NOMO-1 (cell line): ENCODE data around the gene OR52E1.

Source experiments
- DNase-seq, 2 experiments: peaks; one replicate each; lab custom pipeline; 2025; ENCODE audit not compliant: unreplicated experiment in 2 of 2; lab: John Stamatoyannopoulos, UW

OR52E1 gene

GRCh38 chr11:5107285-5107684, 37.9 kb downstream of the OR52E1 start:
- DNase-seq = no peak

DNA sequence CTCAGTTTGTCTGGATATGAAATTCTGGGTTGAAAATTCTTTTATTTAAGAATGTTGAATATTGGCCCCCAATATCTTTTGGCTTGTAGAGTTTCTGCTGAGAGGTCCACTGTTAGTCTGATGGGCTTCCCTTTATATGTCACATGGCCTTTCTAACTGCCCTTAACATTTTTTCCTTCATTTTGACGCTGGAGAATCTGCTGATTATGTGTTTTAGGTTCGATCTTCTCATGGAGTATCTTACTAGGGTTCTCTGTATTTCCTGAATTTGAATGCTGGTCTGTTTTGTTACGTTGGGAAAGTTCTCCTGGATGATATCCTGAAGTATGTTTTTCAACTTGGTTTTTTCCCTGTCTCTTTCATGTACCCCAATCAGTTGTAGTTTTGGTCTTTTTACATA, 46.0 kb downstream of the OR52E1 start:
- DNase-seq = no peak

DNA sequence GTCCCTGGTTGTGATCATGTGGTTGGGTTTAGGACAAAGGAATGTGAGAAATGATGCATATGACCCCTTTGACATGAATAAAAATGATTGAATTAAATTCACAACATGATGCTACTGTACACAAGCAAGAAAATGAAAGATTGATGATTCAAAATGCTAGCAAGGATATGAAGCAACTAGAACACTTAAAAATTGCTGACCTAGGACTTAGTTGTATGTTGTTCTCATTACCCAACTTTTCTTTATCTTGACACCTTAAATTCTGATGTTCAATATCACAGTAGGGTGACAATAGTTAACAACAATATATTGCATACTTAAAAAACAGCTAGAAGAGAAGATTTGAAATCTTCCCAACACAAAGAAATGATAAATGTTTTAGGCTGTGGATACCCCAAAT, 48.2 kb downstream of the OR52E1 start:
- DNase-seq = no peak

DNA sequence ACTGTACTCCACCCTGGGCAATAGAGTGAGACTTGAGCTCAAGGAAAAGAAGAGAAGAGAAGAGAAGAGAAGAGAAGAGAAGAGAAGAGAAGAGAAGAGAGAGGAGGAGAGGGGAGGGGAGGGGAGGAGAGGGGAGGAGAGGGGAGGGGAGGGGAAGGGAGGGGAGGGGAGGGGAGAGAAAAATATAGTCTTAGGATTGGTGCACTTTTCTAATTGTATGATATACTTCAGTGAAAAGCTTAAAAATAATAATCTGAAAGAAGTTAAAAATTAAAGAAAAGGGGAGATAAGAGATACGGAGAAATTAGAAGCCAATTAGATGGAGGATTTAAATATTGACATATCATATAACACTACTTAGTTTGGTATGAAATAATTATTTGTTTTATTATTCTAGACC, 49.5 kb downstream of the OR52E1 start:
- DNase-seq = no peak
